Measurements from ENCODE around the gene ACSL5.

GRCh38 chr10:112335868-112336265 is 38.0 kb upstream of the ACSL5 start:
- TF ChIP-seq CTCF (conservative IDR thresholded peaks at IDR 0.05 in 1 of 2, IDR thresholded peaks at IDR 0.05 in 1 of 2; ENCODE audit: extremely low read depth in 1 of 2, insufficient read depth in 1 of 2, low read depth in 1 of 2, low read length in 2 of 2) (no peak), EZH2 (IDR thresholded peaks at IDR 0.05; ENCODE audit: borderline replicate concordance, low read length) (no peak)
